ENCODE measurements around the gene KCTD5.

Gene KCTD5

GRCh38 chr16:2697401-2697948, 15.2 kb downstream of the KCTD5 start:
- Mint-ChIP-seq H3K4me3 (no peak overlapping the region), H3K27ac (no peak overlapping the region), H3K36me3 (ENCODE audit: low read depth) (peaks cover 4% of the 10 kb centered on the region), H3K9me3 (no peaks in the 10 kb centered on the region), H3K4me1 (ENCODE audit: low read depth) (no peaks in the 10 kb centered on the region), H3K27me3 (ENCODE audit: low read depth) (no peaks in the 10 kb centered on the region)
- no peak for DNase-seq (ENCODE audit: low spot score)

- H3K27ac Mint-ChIP-seq = no peak overlapping the region
- H3K9me3 Mint-ChIP-seq = no peaks in the 10 kb centered on the region
- no peaks in the 10 kb centered on the region for H3K27me3 Mint-ChIP-seq (ENCODE audit: low read depth)
- H3K4me3 Mint-ChIP-seq = no peak overlapping the region
- peaks cover 4% of the 10 kb centered on the region for H3K36me3 Mint-ChIP-seq (ENCODE audit: low read depth)
- no peak for DNase-seq (ENCODE audit: low spot score)
- no peaks in the 10 kb centered on the region for H3K4me1 Mint-ChIP-seq (ENCODE audit: low read depth)
Measured at GRCh38 chr16:2698103-2698870, 16.0 kb downstream of the KCTD5 start.

- no peak for DNase-seq (ENCODE audit: low spot score)
Measured at GRCh38 chr16:2698965-2699750, 16.8 kb downstream of the KCTD5 start.

GRCh38 chr16:2699791-2700600, 17.7 kb downstream of the KCTD5 start:
- peaks cover 4% of the 10 kb centered on the region for H3K36me3 Mint-ChIP-seq (ENCODE audit: low read depth)

More at GRCh38 chr16:2698965-2699750, 16.8 kb downstream of the KCTD5 start:
- no peak overlapping the region for H3K4me3 Mint-ChIP-seq
- H3K27ac Mint-ChIP-seq = no peak overlapping the region
- H3K27me3 Mint-ChIP-seq (ENCODE audit: low read depth) = no peaks in the 10 kb centered on the region
- no peaks in the 10 kb centered on the region for H3K4me1 Mint-ChIP-seq (ENCODE audit: low read depth)
- no peaks in the 10 kb centered on the region for H3K9me3 Mint-ChIP-seq
- H3K36me3 Mint-ChIP-seq (ENCODE audit: low read depth) = peaks cover 4% of the 10 kb centered on the region

GRCh38 chr16:2700786-2701185, 18.5 kb downstream of the KCTD5 start:
- Mint-ChIP-seq H3K4me3 (no peak overlapping the region), H3K27ac (no peak overlapping the region), H3K9me3 (no peaks in the 10 kb centered on the region), H3K4me1 (ENCODE audit: low read depth) (no peaks in the 10 kb centered on the region), H3K27me3 (ENCODE audit: low read depth) (no peaks in the 10 kb centered on the region), H3K36me3 (ENCODE audit: low read depth) (peaks cover 4% of the 10 kb centered on the region)
- no peak for DNase-seq (ENCODE audit: low spot score)

More at GRCh38 chr16:2699791-2700600, 17.7 kb downstream of the KCTD5 start:
- no peak for DNase-seq (ENCODE audit: low spot score)
- Mint-ChIP-seq H3K4me1 (ENCODE audit: low read depth) (no peaks in the 10 kb centered on the region), H3K9me3 (no peaks in the 10 kb centered on the region), H3K4me3 (no peak overlapping the region), H3K27me3 (ENCODE audit: low read depth) (no peaks in the 10 kb centered on the region), H3K27ac (no peak overlapping the region)

- H3K27ac Mint-ChIP-seq = no peak overlapping the region
- DNase-seq (ENCODE audit: low spot score) = no peak
- H3K4me3 Mint-ChIP-seq = no peak overlapping the region
- peaks cover 4% of the 10 kb centered on the region for H3K36me3 Mint-ChIP-seq (ENCODE audit: low read depth)
- H3K9me3 Mint-ChIP-seq = no peaks in the 10 kb centered on the region
- no peaks in the 10 kb centered on the region for H3K4me1 Mint-ChIP-seq (ENCODE audit: low read depth)
- H3K27me3 Mint-ChIP-seq (ENCODE audit: low read depth) = no peaks in the 10 kb centered on the region
Measured at GRCh38 chr16:2701272-2701671, 18.9 kb downstream of the KCTD5 start.

- H3K9me3 Mint-ChIP-seq = no peaks in the 10 kb centered on the region
- no peak overlapping the region for H3K4me3 Mint-ChIP-seq
- no peak for DNase-seq (ENCODE audit: low spot score)
- no peak overlapping the region for H3K27ac Mint-ChIP-seq
- no peaks in the 10 kb centered on the region for H3K27me3 Mint-ChIP-seq (ENCODE audit: low read depth)
- H3K36me3 Mint-ChIP-seq (ENCODE audit: low read depth) = peaks cover 4% of the 10 kb centered on the region
- no peaks in the 10 kb centered on the region for H3K4me1 Mint-ChIP-seq (ENCODE audit: low read depth)
Measured at GRCh38 chr16:2701713-2702437, 19.6 kb downstream of the KCTD5 start.

GRCh38 chr16:2702438-2702825, 20.1 kb downstream of the KCTD5 start:
- no peak overlapping the region for H3K27ac Mint-ChIP-seq
- peaks cover 4% of the 10 kb centered on the region for H3K36me3 Mint-ChIP-seq (ENCODE audit: low read depth)
- no peak overlapping the region for H3K4me3 Mint-ChIP-seq
- H3K27me3 Mint-ChIP-seq (ENCODE audit: low read depth) = no peaks in the 10 kb centered on the region
- no peaks in the 10 kb centered on the region for H3K4me1 Mint-ChIP-seq (ENCODE audit: low read depth)
- DNase-seq (ENCODE audit: low spot score) = no peak
- no peaks in the 10 kb centered on the region for H3K9me3 Mint-ChIP-seq

GRCh38 chr16:2702871-2703745, 20.8 kb downstream of the KCTD5 start:
- DNase-seq (ENCODE audit: low spot score) = no peak
- Mint-ChIP-seq H3K9me3 (no peaks in the 10 kb centered on the region), H3K4me3 (no peak overlapping the region), H3K27ac (no peak overlapping the region), H3K27me3 (ENCODE audit: low read depth) (no peaks in the 10 kb centered on the region), H3K36me3 (ENCODE audit: low read depth) (peaks cover 4% of the 10 kb centered on the region), H3K4me1 (ENCODE audit: low read depth) (no peaks in the 10 kb centered on the region)

GRCh38 chr16:2704166-2704982, 22.1 kb downstream of the KCTD5 start:
- Mint-ChIP-seq H3K4me3 (no peak overlapping the region), H3K27ac (no peak overlapping the region), H3K27me3 (ENCODE audit: low read depth) (no peaks in the 10 kb centered on the region), H3K4me1 (ENCODE audit: low read depth) (no peaks in the 10 kb centered on the region), H3K9me3 (no peaks in the 10 kb centered on the region), H3K36me3 (ENCODE audit: low read depth) (peaks cover 7% of the 10 kb centered on the region)
- no peak for DNase-seq (ENCODE audit: low spot score)

- Mint-ChIP-seq H3K36me3 (ENCODE audit: low read depth) (peaks cover 7% of the 10 kb centered on the region), H3K27me3 (ENCODE audit: low read depth) (no peaks in the 10 kb centered on the region), H3K4me1 (ENCODE audit: low read depth) (no peaks in the 10 kb centered on the region), H3K9me3 (no peaks in the 10 kb centered on the region), H3K4me3 (no peak overlapping the region), H3K27ac (no peak overlapping the region)
- DNase-seq (ENCODE audit: low spot score) = no peak
Measured at GRCh38 chr16:2704983-2705275, 22.6 kb downstream of the KCTD5 start.

GRCh38 chr16:2705351-2705750, 23.0 kb downstream of the KCTD5 start:
- no peaks in the 10 kb centered on the region for H3K4me1 Mint-ChIP-seq (ENCODE audit: low read depth)
- no peak overlapping the region for H3K27ac Mint-ChIP-seq
- H3K9me3 Mint-ChIP-seq = no peaks in the 10 kb centered on the region
- peaks cover 7% of the 10 kb centered on the region for H3K36me3 Mint-ChIP-seq (ENCODE audit: low read depth)
- no peak overlapping the region for H3K4me3 Mint-ChIP-seq
- DNase-seq (ENCODE audit: low spot score) = no peak
- no peaks in the 10 kb centered on the region for H3K27me3 Mint-ChIP-seq (ENCODE audit: low read depth)

All from T-helper 2 cell treated with Interferon-gamma antibody and Interleukin-4, amounts not matched to agents 5 μg/mL and 100 μg/mL, for 36 hours (primary cell).